Erythroblast (primary cell): ENCODE data around the gene MEGF10.

Experiments
- DNase-seq, 2 experiments: peaks; one replicate each; lab custom pipeline; 2025; lab: John Stamatoyannopoulos, UW
- GATA1 ChIP-seq: IDR thresholded peaks from 2 replicates; pipeline ENCODE4 v1.6.1; 2011; ENCODE audit warnings: low read depth, mild to moderate bottlenecking, control low read depth, low read length, moderate library complexity
- POLR2A ChIP-seq: IDR thresholded peaks from 2 replicates; pipeline ENCODE4 v1.6.1; 2011; ENCODE audit warnings: mild to moderate bottlenecking, low read length

Gene MEGF10

GRCh38 chr5:127452626-127453025, 162.0 kb downstream of the MEGF10 start:
- DNase-seq = no peak
- TF ChIP-seq GATA1 (no peak), POLR2A (no peak)

GRCh38 chr5:127471211-127471610, 180.6 kb downstream of the MEGF10 start:
- DNase-seq = no peak
- TF ChIP-seq GATA1 = no peak

- TF ChIP-seq GATA1 (no peak), POLR2A (no peak)
- no peak for DNase-seq
Observed at GRCh38 chr5:127472700-127473099, 182.1 kb downstream of the MEGF10 start.

- DNase-seq = no peak
- TF ChIP-seq GATA1 = no peak
- no peak for TF ChIP-seq POLR2A
Observed at GRCh38 chr5:127486471-127486870, 195.9 kb downstream of the MEGF10 start.

GRCh38 chr5:127492854-127493738, 202.5 kb downstream of the MEGF10 start:
- peak; percentile 67 to 70 for DNase-seq
- TF ChIP-seq GATA1 (no peak), POLR2A (no peak)

- no peak for DNase-seq
- TF ChIP-seq GATA1 (no peak), POLR2A (no peak)
Observed at GRCh38 chr5:127498548-127498947, 208.0 kb downstream of the MEGF10 start.

GRCh38 chr5:127505905-127506304, 215.3 kb downstream of the MEGF10 start:
- TF ChIP-seq GATA1 = no peak
- DNase-seq = no peak

GRCh38 chr5:127506616-127507015, 216.0 kb downstream of the MEGF10 start:
- TF ChIP-seq GATA1 (no peak), POLR2A (no peak)

GRCh38 chr5:127508644-127509373, 218.2 kb downstream of the MEGF10 start:
- TF ChIP-seq GATA1 = no peak
- TF ChIP-seq POLR2A = no peak
- DNase-seq = no peak

More at GRCh38 chr5:127506616-127507015, 216.0 kb downstream of the MEGF10 start:
- DNase-seq = no peak
